Measurements from ENCODE around the gene MET.
"Not testable (repeated sequence)": the region's sequence is repeated elsewhere in the genome, so short reads cannot be mapped to it uniquely, and the experiment has no call there.

MET gene

DNA sequence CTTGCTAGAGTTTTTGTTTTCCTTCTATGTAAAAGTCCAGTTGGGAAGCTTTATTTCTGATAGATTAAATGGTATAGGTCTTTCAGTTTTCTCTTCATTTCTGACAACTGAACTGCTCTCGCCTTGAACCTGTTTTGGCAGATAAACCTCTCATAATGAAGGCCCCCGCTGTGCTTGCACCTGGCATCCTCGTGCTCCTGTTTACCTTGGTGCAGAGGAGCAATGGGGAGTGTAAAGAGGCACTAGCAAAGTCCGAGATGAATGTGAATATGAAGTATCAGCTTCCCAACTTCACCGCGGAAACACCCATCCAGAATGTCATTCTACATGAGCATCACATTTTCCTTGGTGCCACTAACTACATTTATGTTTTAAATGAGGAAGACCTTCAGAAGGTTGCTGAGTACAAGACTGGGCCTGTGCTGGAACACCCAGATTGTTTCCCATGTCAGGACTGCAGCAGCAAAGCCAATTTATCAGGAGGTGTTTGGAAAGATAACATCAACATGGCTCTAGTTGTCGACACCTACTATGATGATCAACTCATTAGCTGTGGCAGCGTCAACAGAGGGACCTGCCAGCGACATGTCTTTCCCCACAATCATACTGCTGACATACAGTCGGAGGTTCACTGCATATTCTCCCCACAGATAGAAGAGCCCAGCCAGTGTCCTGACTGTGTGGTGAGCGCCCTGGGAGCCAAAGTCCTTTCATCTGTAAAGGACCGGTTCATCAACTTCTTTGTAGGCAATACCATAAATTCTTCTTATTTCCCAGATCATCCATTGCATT is 27.1 kb downstream of the MET start:
- DNase-seq: no peak

DNA sequence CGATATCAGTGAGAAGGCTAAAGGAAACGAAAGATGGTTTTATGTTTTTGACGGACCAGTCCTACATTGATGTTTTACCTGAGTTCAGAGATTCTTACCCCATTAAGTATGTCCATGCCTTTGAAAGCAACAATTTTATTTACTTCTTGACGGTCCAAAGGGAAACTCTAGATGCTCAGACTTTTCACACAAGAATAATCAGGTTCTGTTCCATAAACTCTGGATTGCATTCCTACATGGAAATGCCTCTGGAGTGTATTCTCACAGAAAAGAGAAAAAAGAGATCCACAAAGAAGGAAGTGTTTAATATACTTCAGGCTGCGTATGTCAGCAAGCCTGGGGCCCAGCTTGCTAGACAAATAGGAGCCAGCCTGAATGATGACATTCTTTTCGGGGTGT is 27.7 kb downstream of the MET start:
- DNase-seq: no peak

DNA sequence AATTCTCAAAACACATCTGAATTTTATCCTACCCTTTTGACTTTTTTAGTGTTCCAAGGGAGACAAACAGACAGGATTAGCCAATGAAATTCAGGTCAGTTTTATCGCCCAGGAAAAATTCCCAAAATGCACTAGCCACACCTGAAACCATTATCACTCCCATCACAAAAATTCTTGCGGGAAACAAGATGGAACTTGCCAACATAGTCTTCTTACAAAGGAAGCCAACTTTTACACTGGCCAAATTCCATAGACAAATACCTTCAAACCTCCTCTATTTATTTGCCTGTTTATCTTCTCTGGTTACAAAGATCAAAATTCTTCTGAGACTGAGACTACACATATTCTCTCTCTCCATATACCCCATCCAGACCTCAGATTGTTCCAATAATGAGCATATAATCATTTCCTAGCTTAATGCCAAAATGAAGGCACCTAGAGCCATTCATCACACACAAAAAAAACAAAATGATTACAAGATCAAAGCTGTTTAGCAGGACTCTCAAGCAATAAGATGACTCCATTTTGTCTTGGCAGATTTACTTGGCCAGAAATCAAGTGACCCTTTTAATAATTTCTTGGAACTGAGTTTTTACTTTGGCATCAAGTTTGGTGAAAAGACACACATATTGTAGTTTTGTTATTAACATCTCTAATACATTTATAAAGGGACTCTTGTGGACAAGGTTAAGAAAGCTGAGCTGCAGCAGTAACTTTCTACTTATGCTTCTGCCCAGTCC is 30.2 kb downstream of the MET start:
- DNase-seq: no peak

DNA sequence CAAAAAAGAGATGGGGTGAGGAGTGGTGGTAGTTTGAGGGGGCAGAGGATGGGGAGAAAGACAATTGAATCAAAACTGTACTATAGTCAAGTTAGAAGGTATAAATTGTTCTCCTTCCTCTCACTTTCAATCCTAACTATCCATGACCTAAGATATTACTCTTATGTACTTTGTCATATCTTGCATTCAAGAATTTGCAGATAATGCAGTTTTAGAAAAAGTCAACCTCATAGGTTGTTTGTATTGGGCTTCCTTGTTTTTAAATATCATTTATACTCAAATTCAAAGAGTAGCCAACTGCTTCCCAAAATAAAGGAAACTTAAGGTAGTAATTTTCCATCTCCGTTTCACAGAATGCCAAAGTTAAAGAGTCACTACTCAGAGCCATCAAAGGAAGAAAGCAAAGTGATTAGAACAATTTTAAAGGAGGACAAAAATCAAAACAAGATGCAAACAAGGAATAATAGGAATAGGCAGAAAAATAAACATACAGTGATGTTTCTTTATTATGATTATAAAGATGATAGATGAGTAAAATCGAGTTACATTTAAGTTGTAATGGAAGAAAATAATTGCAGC is 32.7 kb downstream of the MET start:
- DNase-seq: no peak

DNA sequence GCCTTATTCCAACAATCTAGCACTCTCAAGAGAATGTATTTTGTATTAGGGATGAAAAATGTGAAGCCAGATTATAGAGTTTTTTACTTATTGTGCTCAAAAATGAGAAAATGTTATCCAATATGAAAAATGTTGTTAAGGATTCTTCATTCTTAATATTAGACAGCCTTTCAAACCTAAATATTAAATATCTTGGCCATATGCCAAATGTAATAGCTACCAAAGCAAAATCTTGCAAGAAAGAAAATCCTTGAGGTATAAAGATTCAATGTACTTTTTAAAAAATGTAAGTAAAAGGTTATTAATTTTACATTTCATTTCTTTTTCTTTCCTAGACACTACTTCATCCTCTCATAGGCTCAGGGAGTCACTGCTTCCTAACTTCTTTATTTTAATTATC is 33.4 kb downstream of the MET start:
- DNase-seq: no peak

DNA sequence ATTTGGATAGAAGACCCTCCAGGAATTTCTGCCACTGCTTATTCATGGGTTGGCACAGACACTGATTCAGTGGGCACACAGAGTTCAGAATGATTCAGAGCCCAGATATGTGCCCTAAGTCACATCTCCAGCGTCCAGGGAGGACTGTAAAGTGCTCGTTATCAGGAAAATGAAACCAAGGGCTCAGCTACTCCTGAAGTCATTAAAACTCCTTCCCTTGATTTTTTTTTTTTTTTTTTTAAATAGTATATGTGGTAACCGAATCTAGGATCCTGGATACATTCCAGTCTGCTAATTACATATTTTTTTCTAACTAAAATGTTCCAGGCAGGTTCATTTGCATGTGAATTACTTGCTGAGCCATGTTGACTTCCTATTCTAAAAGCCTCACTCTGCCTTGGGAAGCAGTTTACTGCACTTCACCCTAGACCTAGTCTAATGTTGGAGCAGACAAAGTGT is 34.7 kb downstream of the MET start:
- no peak for DNase-seq

DNA sequence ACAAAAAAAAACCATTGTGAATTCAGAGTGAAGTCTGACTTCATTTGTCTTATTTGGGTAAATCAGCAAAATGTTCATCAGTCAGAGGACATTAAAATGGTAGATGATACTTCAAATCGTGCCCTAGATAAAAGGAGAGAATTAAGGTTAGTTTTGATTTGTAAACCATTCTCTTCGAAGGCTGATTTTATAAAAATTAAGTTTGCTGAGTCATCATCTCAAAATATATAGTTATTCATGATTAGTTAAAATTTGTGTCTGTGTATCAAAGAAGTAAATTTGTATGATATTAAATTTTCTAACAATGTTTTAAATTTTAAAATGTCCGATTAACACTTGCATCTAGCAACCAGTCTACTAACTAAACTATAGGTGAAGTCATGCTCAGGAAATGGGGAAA is 35.3 kb downstream of the MET start:
- DNase-seq: no peak

DNA sequence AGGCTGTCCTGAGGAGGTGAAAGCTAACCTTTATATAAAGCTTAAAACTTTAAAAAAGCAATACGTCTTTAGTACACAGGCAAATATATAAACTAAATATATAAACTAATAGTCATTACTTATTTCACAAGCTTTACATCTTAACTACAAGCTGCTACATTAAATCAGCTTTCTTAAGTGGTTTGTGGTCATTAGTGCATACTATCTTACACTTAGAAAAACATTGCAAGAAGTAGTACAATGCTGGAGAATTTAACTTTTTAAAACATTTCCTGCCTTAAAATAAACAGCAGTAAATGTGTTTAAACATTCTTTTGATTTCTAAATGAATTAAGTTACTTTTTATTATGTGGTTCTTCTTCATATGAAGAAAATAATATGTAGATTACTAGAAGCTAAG is 36.3 kb downstream of the MET start:
- DNase-seq: no peak

DNA sequence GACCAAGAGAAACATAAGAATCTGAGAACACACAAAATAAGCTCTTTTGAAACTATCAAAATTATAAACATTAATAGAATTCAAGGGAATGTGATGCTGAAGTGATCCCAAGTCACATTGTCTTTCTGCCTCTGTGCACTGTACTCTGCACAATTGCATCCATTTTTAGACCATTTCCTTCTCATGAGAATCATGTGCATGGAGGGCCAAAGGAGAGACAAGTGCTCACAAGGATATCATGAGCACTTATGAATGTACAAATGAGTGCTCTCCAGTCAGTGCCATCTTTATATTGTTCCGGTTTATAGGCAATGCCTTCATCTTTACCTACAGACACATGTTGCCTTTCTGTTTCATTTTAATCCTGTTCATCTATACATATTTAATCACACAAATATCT is 36.9 kb downstream of the MET start:
- no peak for DNase-seq

DNA sequence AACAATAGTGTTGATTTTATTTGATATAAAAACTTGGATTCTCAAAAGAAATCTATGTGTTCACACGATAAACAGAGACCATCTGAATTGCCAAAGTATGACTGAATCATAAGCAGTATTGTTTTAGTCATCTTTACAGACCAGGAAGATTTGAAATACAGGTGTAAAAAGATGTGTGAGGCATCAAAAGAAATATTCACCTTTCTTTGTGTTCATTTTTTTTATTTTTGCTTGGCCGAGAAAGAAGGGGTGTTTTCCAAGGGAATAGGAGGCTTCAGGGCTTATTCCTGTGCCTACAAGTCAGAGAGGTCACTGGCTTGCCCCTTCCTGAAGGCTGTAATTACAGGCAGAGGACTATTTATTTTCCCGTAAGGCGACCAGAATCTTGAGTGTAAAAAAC is 37.3 kb downstream of the MET start:
- DNase-seq: no peak

DNA sequence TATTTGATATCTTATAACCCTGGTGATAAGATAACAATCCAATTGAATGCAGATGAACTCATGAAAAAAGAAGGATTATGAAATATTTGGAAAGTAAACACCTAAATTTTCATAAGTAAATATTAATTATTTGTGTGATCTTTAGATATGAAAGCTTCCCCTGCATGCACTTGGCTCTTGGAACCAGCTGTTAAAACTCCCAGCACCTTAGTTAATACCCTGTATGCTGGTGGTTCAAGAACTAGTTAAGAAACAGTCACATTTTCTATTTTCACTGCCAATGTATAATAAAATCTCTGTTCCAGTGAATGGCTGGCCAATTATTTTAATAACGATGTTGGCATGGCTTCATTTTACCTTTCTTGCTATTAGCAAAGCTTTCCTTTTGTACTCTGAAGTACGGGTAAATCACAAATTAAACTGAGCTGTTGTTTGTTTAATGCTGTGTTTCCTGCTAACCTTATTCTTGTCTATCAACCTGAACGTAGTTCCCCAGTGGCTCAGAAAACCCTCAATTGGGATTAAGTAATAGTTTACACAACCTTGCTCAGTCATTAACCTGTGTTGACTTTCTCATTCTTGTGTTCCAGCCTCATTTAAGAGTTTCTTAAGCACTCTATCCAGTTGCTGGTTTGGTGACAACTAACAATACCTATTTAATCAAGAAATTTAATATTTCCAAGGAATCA is 38.9 kb downstream of the MET start:
- DNase-seq: peak; percentile 86

DNA sequence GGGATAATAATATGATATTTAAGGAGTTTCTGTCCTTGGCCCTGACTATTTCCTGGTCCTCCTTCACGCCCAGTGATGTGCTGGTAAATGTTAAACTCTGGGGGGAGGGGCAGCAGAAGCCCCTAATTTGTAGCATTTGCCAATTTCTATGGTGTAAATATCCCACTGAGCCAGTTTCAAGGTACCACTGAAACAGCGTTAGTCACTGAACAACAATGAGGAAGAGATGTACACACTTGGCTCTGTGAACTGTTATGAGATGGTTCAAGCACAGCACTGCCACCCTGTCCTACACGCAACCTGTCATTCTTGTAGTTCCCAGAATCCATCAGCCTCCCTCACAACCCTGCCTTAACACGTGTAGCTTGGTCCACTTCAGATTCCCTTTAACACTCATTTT is 39.8 kb downstream of the MET start:
- no peak for DNase-seq

DNA sequence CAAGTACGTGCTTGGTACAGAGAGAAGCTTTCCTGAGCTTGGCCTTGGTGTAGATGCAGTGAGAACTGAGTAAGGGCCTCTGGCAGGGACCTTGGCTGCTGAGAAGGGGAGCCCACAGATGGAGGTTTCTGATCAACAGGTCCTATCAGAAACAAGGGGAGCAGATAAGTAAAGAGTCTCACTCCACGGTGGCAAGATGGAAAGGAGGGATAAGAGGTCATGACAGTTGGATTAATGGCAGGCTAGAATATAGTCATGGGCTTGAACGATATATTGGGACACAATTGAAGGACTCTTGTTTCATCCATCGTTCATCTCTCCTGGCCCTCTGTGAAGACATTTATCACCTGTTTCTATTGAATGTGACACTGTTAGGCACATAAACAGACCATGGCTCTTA is 41.5 kb downstream of the MET start:
- no peak for DNase-seq

DNA sequence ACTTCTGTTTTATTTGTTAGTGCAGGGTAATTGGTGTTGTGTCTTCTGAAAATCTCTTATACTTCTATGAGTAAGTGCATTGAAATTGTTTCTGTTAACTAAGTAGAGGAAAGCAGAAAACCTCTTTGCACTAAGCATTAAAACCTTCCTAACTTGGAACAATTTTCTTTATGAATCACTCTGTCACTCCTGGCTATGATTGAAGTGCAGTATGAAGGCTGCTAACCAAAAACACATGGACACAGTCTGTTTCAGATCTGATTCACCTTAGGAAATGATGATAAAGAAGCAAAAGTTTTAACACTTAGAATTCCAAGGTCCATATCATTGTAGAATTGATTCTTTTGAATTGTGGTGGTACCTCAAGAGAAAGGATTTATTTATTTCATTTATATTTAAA is 41.9 kb downstream of the MET start:
- no peak for DNase-seq

DNA sequence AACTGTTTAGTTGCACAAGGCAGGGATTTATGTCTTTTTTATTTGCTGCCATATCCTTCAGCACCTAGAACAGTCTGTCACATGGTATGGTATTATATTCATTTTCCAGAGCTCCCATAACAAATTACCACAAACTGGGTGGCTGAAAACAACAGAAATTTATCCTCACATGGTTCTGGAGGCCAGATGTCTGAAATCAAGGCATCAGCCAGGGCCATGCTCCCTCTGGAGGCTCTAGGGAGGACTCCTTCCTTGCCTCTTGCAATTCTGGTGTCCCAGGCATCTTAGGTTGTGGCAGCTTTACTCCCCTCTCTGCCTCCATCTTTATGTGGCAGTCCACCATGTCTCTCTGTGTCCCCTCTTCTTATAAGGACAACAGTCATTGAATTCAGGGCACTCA is 43.1 kb downstream of the MET start:
- no peak for DNase-seq

DNA sequence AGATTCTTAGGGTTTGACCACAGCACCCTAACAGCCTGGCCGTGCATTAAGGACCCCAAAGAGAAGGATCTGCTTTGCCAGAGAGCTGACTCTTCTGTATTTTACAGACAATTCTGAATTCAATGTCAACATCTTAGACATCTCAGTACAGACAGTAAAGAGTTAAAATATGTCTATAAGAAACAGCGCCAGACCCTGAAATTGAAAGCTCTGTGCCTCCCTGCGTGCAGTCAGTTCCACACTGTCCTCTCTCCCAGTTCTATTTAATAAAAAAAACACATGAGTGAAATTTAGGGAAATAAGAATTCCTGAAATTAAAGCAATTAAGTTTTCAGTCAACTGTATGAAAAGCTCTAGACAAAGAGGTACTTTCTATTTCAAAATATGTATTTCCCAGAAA is 45.1 kb downstream of the MET start:
- DNase-seq: no peak

DNA sequence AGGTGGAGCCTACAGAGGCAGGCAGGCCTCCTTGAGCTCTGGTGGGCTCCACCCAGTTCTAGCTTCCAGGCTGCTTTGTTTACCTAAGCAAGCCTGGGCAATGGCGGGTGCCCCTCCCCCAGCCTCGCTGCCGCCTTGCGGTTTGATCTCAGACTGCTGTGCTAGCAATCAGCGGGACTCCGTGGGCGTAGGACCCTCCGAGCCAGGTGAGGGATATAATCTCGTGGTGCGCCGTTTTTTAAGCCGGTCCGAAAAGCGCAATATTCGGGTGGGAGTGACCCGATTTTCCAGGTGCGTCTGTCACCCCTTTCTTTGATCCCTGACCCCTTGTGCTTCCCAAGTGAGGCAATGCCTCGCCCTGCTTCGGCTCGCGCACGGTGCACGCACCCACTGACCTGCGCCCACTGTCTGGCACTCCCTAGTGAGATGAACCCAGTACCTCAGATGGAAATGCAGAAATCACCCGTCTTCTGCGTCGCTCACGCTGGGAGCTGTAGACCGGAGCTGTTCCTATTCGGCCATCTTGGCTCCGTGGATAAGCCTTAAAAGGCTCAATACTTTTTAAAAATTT is 52.0 kb downstream of the MET start:
- DNase-seq: not testable (repeated sequence)

DNA sequence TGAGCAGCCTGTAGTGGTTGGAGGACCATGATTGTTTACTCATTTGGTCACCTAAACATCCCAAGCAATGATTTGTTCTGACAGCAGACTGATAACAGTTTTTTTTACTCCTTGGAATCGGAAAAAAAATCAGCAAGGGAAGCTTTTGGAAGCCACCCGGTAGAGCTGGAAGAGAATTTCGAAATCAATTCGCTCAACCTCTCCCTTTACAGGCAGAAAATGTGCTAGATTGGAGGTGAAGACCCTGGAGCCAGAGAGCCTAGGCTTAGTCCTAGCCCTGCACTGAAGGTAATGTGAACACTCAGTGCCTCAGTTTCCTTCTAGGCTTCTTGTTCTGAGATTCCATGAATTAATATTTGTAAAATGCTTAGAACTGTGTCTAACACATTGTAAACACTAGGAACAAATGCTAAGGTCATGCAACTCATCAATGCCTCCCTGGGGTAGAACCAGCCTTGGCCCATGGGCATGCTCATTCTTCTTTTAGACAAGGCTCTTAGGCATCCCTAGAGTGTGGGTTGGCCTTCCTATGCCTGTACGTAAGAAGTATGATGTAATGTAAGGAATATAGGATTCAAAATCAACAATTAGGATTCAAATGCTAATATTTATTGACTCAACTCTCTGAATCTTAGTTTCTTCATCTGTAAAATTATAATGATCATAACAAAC is 52.7 kb downstream of the MET start:
- DNase-seq: no peak

DNA sequence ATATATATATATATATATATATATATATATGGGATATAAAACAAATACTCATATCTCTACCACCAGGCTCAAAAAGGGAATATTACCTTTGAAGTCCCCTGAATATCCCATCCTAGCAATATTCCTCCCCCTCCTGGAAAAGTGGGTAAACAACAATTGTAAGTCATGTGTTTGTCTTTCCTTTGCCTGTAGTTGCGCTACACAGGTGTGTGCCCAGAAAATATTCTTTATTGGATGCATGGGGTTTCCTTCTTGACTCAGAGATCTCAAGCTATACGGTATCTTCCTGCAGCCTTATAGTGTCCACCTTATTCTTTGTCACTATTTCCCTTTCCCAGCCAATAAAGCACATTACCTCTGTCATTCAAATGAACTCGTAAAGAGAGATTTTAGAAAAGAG is 54.2 kb downstream of the MET start:
- no peak for DNase-seq

DNA sequence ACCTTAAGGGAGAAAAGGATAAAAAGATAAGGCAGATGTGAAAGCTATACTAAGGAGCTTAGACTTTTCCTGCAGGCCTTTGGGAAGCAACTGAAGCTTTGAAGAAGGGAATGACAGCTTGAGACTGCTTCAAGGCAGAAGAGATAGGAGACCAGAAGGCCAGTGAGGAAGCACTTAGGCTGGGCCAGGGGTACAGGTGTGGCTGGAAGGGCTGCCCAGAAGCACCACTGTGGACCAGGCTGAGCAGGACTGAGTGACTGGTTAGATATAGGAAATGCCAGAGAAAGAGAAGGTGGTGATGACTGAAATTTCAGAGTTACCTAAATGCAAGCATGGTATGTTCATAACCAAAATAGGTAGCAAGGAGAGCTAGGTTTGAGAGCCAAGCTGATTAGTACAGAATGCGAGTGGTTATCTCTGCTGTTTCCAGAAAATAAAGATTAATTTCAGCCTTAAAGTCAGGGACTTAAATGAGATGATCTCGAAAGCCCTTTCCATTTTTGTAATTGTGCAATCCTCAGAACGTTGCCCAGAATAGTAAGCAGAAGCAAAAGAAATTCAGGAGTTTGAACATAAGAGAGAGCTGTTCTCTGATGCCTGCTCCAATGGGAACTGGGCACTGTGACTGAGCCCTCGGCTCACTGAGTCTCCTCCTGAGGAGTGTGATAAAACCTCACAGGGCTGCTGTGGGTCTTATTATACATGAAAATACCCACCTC is 54.9 kb downstream of the MET start:
- no peak for DNase-seq

DNA sequence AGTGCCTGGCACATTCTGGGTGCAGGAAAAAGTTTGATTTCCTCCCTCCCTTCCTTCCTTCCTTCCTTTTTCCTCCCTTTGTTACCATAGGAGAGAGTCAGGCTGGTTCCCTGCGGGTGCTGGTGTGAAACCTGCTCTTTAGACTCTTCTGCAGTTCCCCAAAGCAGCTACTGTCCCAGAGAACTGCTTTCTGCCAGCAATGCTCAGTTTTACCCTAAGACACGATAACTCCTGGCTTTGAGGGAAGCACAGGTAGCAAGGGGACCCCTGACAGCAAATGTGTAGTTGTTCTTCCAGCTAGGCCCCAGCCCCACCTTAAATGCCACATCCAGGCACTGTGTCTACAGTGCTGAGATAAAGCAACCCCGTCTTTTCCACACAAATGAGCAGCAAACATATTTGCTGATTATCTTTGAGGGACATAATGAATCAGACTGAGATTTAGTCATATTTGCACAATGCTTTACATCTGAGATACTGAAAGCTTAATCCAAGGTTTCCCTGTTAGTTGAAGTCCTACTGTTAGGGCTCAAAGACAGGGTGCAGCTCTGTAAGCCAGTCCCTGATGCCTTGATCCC is 55.5 kb downstream of the MET start:
- DNase-seq: no peak

DNA sequence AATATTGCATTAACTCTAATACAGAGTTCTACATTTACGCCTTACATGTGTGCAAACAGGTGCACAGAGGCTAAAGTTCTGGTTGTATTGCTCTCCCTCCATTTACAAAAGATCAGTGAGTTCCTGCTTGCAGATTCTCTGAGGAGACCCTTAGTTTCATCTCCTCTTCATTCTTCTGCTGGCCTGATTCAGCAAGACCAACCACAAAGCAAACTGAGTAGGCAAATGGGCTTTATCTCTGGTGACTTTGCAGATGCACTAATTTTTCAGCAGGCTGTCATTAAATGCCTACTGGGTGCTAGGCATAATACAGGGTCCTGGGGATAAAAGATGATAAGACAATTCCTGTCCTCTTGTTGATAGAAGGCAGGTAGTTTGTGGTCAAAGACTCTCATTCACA is 56.4 kb downstream of the MET start:
- no peak for DNase-seq

Data from NCI-H774 (cell line).